ENCODE results near the gene DIS3L2. TPM values are rescaled to one million over a fixed set of nuclear protein-coding genes. Genes with fewer than 3 reads are reported as not detected.
A peak's percentile ranks its signal among the peaks of the same experiment; 100 is the strongest.
"Not testable (repeated sequence)": the region's sequence is repeated elsewhere in the genome, so short reads cannot be mapped to it uniquely, and the experiment has no call there.

DIS3L2 gene
- total RNA-seq, 2 donors from 2014 or later, result 21.6 to 30.2 TPM

GRCh38 chr2:232354069-232354468 is 392.6 kb downstream of the DIS3L2 start:
- H3K4me3 Mint-ChIP-seq, result no peak overlapping the region
- no peaks in the 10 kb centered on the region for H3K36me3 Mint-ChIP-seq (ENCODE audit: low read depth)
- peaks cover 5% of the 10 kb centered on the region for H3K27me3 Mint-ChIP-seq
- H3K27ac Mint-ChIP-seq, result no peak overlapping the region
- ATAC-seq (replicated peaks), result no peak
- no peaks in the 10 kb centered on the region for H3K4me1 Mint-ChIP-seq
- H3K9me3 Mint-ChIP-seq, result no peaks in the 10 kb centered on the region

GRCh38 chr2:232361646-232362045 is 400.1 kb downstream of the DIS3L2 start:
- H3K4me3 Mint-ChIP-seq, result no peak overlapping the region
- no peak for ATAC-seq (replicated peaks)
- H3K27ac Mint-ChIP-seq, result no peak overlapping the region
- no peaks in the 10 kb centered on the region for H3K27me3 Mint-ChIP-seq
- H3K4me1 Mint-ChIP-seq, result peaks cover 5% of the 10 kb centered on the region
- no peaks in the 10 kb centered on the region for H3K9me3 Mint-ChIP-seq
- no peaks in the 10 kb centered on the region for H3K36me3 Mint-ChIP-seq (ENCODE audit: low read depth)

GRCh38 chr2:232362174-232362900 is 400.8 kb downstream of the DIS3L2 start:
- Mint-ChIP-seq H3K9me3 (no peaks in the 10 kb centered on the region), H3K27ac (no peak overlapping the region), H3K4me3 (no peak overlapping the region), H3K4me1 (peaks cover 5% of the 10 kb centered on the region), H3K36me3 (ENCODE audit: low read depth) (no peaks in the 10 kb centered on the region), H3K27me3 (no peaks in the 10 kb centered on the region)
- ATAC-seq (replicated peaks), result no peak

- not testable (repeated sequence) for H3K36me3 Mint-ChIP-seq (ENCODE audit: low read depth); H3K9me3 Mint-ChIP-seq; H3K4me1 Mint-ChIP-seq; ATAC-seq (replicated peaks); H3K27me3 Mint-ChIP-seq
- peak overlapping the region; percentile 88 for H3K4me3 Mint-ChIP-seq
- peak overlapping the region; percentile 87 for H3K27ac Mint-ChIP-seq
Measured at GRCh38 chr2:232363064-232363783, 401.7 kb downstream of the DIS3L2 start.

- Mint-ChIP-seq H3K9me3 (no peaks in the 10 kb centered on the region), H3K27me3 (no peaks in the 10 kb centered on the region), H3K27ac (peak overlapping the region; percentile 87), H3K4me3 (peak overlapping the region; percentile 88), H3K36me3 (ENCODE audit: low read depth) (no peaks in the 10 kb centered on the region), H3K4me1 (peaks cover 5% of the 10 kb centered on the region)
- peak; percentile 49 for ATAC-seq (replicated peaks)
Measured at GRCh38 chr2:232363784-232364615, 402.5 kb downstream of the DIS3L2 start.

- not testable (repeated sequence) for ATAC-seq (replicated peaks); H3K9me3 Mint-ChIP-seq; H3K4me3 Mint-ChIP-seq; H3K27ac Mint-ChIP-seq; H3K4me1 Mint-ChIP-seq; H3K27me3 Mint-ChIP-seq; H3K36me3 Mint-ChIP-seq (ENCODE audit: low read depth)
Measured at GRCh38 chr2:232364806-232365594, 403.5 kb downstream of the DIS3L2 start.

- H3K4me3 Mint-ChIP-seq, result no peak overlapping the region
- H3K27ac Mint-ChIP-seq, result no peak overlapping the region
- no peaks in the 10 kb centered on the region for H3K9me3 Mint-ChIP-seq
- H3K27me3 Mint-ChIP-seq, result no peaks in the 10 kb centered on the region
- peaks cover 5% of the 10 kb centered on the region for H3K4me1 Mint-ChIP-seq
- ATAC-seq (replicated peaks), result peak; percentile 48
- no peaks in the 10 kb centered on the region for H3K36me3 Mint-ChIP-seq (ENCODE audit: low read depth)
Measured at GRCh38 chr2:232365621-232366321, 404.3 kb downstream of the DIS3L2 start.

- not testable (repeated sequence) for H3K9me3 Mint-ChIP-seq; H3K27ac Mint-ChIP-seq; ATAC-seq (replicated peaks); H3K27me3 Mint-ChIP-seq; H3K4me1 Mint-ChIP-seq; H3K4me3 Mint-ChIP-seq; H3K36me3 Mint-ChIP-seq (ENCODE audit: low read depth)
Measured at GRCh38 chr2:232366461-232366860, 404.9 kb downstream of the DIS3L2 start.

GRCh38 chr2:232367016-232367415 is 405.5 kb downstream of the DIS3L2 start:
- H3K36me3 Mint-ChIP-seq (ENCODE audit: low read depth), result no peaks in the 10 kb centered on the region
- ATAC-seq (replicated peaks), result no peak
- H3K4me3 Mint-ChIP-seq, result no peak overlapping the region
- no peaks in the 10 kb centered on the region for H3K9me3 Mint-ChIP-seq
- no peak overlapping the region for H3K27ac Mint-ChIP-seq
- no peaks in the 10 kb centered on the region for H3K27me3 Mint-ChIP-seq
- H3K4me1 Mint-ChIP-seq, result peaks cover 5% of the 10 kb centered on the region

GRCh38 chr2:232367591-232368233 is 406.2 kb downstream of the DIS3L2 start:
- H3K4me1 Mint-ChIP-seq, result peaks cover 5% of the 10 kb centered on the region
- no peaks in the 10 kb centered on the region for H3K27me3 Mint-ChIP-seq
- ATAC-seq (replicated peaks), result no peak
- H3K27ac Mint-ChIP-seq, result no peak overlapping the region
- no peaks in the 10 kb centered on the region for H3K9me3 Mint-ChIP-seq
- H3K36me3 Mint-ChIP-seq (ENCODE audit: low read depth), result no peaks in the 10 kb centered on the region
- H3K4me3 Mint-ChIP-seq, result no peak overlapping the region

GRCh38 chr2:232368311-232368731 is 406.8 kb downstream of the DIS3L2 start:
- ATAC-seq (replicated peaks), result no peak
- Mint-ChIP-seq H3K9me3 (no peaks in the 10 kb centered on the region), H3K27me3 (no peaks in the 10 kb centered on the region), H3K27ac (no peak overlapping the region), H3K36me3 (ENCODE audit: low read depth) (no peaks in the 10 kb centered on the region), H3K4me1 (peaks cover 5% of the 10 kb centered on the region), H3K4me3 (no peak overlapping the region)

- ATAC-seq (replicated peaks), result no peak
- Mint-ChIP-seq H3K4me3 (no peak overlapping the region), H3K36me3 (ENCODE audit: low read depth) (no peaks in the 10 kb centered on the region), H3K27ac (no peak overlapping the region), H3K27me3 (no peaks in the 10 kb centered on the region), H3K9me3 (no peaks in the 10 kb centered on the region), H3K4me1 (no peaks in the 10 kb centered on the region)
Measured at GRCh38 chr2:232369126-232369951, 407.8 kb downstream of the DIS3L2 start.

GRCh38 chr2:232370007-232370406 is 408.5 kb downstream of the DIS3L2 start:
- H3K4me3 Mint-ChIP-seq; H3K27me3 Mint-ChIP-seq; ATAC-seq (replicated peaks); H3K4me1 Mint-ChIP-seq; H3K36me3 Mint-ChIP-seq (ENCODE audit: low read depth); H3K9me3 Mint-ChIP-seq; H3K27ac Mint-ChIP-seq: not testable (repeated sequence)
